ENCODE data around the gene ASPHD1. TPM values are rescaled to one million over a fixed set of nuclear protein-coding genes. Genes with fewer than 3 reads are reported as not detected.

Gene ASPHD1
- total and polyA plus RNA-seq, 2 of the 8 experiments (the other 6 are each of a cell fraction or from before 2014, with no cell fraction given), result 14.5 to 18.6 TPM

DNA sequence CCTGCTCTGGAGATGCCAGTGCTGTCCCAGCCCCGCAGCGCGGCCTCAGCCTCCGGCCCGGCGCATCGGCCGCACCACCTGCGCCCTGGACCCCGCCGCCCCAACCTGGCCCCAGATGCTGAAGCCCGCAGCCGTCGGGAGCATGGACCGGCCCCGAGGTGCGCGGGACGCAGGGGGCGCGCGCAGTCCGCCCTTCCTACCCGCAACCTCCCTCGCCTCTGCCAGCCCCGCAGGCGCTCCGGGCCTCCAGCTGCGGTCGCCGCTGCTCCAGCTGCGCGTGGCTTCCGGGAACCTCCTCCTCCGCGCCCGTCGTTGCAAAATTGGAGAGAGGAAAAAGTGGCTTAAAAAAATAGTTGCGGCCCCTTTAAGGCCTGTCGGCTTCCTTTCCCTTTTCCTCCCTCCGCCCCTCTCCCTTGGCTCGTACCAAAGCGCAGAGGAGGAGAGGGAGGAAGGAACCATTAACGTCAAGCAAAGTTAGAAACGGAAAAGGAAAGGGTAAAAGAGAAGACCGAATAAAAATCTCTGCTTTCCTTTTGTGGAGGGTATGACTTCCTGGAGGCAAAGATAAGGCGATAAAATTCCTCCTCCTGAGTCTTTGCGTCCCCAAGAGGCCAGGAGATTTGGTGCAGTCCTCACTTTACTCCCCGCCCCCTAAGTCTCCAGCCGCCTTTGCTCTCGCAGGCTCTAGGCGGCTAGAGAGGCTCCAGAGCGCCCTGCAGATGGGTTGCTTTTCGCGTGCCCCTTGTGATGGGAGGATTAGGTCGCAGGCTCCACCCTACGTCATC lies 37.2 kb upstream of the ASPHD1 start, which contains the start of gene CDIPT (continued):
- TF ChIP-seq SIN3A (conservative IDR thresholded peaks at IDR 0.05 in 1 of 2, IDR thresholded peaks at IDR 0.05 in 1 of 2; ENCODE audit: low read depth in 1 of 2, low read length in 2 of 2), result peak; percentile 45 to 65; a peak in 1 of 4 replicates
- TF ChIP-seq SRF (IDR thresholded peaks at IDR 0.05; ENCODE audit: low read depth, low read length), result no peak
- TF ChIP-seq NRF1 (IDR thresholded peaks at IDR 0.05; ENCODE audit: low read depth, low read length), result no peak
- no peak for TF ChIP-seq BACH1 (IDR thresholded peaks at IDR 0.05; ENCODE audit: low read length)
- TF ChIP-seq, protein P1, sequence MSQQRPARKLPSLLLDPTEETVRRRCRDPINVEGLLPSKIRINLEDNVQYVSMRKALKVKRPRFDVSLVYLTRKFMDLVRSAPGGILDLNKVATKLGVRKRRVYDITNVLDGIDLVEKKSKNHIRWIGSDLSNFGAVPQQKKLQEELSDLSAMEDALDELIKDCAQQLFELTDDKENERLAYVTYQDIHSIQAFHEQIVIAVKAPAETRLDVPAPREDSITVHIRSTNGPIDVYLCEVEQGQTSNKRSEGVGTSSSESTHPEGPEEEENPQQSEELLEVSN (IDR thresholded peaks at IDR 0.05), result no peak
- peak; percentile 90 for TF ChIP-seq CREB1 (IDR thresholded peaks at IDR 0.05)
- 0 out of 2 replicates have a peak, but pooled peaks have one; percentile 21 for TF ChIP-seq YY1 (IDR thresholded peaks at IDR 0.05; ENCODE audit: low read depth, low read length)
- TF ChIP-seq ZNF274 (IDR thresholded peaks at IDR 0.05; ENCODE audit: borderline replicate concordance, extremely low read depth, low read length), result no peak
- TF ChIP-seq CHD7 (IDR thresholded peaks at IDR 0.05; ENCODE audit: insufficient replicate concordance, low read length), result no peak
- TF ChIP-seq TCF12 (IDR thresholded peaks at IDR 0.05; ENCODE audit: low read depth, low read length), result peak; percentile 40; the same call in 1 of the 2 replicates

All from H1 (cell line).